GM19043 (cell line): ENCODE data around the gene ABL1.
"Not testable (repeated sequence)": the region's sequence is repeated elsewhere in the genome, so short reads cannot be mapped to it uniquely, and the experiment has no call there.

ENCODE experiments used
- ATAC-seq: cut with Tn5 transposase; IDR thresholded peaks from one replicate; pipeline ENCODE4 v1.9.1; 2021; ENCODE audit warnings: low read depth; ENCODE audit not compliant: unreplicated experiment

ABL1 gene

DNA sequence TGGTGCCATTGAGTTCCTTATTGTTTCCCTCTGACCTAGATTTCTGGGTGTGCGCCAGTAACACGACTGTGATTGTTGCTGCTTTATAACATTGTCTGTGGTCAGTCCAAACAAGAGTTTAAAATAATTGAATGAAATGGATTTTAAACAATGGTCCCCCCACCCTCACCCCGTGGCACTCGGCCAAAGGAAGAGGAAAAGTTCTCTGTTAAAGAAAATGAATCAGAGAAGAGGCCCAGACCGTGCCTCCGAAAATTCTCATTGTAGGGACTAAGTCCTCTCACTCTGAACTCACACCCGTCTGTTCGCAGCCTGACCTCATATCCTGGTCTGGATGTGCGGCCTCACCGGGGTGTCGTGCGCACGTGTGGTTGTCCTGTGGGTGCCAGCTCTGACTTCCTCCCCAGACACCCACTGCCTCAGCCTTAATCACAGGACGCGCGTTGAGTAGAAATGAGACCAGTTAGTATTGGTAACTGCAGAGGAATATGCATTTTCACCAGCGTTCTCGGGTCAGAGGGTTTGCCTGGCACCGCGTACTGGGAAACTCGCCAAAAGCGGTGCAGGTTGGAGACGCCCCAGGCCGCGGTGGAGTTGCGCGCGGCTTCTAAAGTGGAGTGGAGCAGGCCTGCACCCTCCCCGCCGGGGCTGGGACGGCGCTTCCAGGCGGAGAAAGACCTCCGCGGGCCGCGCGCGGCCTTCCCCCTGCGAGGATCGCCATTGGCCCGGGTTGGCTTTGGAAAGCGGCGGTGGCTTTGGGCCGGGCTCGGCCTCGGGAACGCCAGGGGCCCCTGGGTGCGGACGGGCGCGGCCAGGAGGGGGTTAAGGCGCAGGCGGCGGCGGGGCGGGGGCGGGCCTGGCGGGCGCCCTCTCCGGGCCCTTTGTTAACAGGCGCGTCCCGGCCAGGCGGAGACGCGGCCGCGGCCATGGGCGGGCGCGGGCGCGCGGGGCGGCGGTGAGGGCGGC lies at the start of gene ABL1:
Gene ABL1, plus strand, starts transcription at position 884 of the 966 bp plus-strand sequence. CDS start 193 bp downstream, outside the sequence.
- peak; percentile 56 for ATAC-seq

- ATAC-seq, result no peak
These were observed 49.0 kb upstream of the ABL1 start for GRCh38 chr9:130785940-130786508.

DNA sequence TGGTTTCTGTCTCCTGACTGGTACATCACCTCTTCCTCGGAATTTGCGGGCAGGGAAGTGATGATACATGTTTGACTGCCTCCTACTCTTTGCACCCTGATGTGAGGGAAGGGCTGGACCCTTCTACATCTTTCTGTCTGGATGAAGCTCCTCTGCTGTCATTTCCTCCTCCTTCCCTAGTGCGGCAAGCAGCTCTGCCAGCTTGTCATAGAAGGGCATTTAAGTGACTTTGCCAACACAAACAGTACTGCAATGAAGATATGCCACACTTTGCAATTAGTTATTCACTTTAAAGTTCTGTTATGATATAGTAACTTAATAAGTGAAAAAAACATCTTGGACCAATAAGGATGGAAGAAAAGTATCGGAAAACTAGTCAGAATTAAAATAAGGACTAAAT lies 48.5 kb upstream of the ABL1 start:
- ATAC-seq, result no peak

DNA sequence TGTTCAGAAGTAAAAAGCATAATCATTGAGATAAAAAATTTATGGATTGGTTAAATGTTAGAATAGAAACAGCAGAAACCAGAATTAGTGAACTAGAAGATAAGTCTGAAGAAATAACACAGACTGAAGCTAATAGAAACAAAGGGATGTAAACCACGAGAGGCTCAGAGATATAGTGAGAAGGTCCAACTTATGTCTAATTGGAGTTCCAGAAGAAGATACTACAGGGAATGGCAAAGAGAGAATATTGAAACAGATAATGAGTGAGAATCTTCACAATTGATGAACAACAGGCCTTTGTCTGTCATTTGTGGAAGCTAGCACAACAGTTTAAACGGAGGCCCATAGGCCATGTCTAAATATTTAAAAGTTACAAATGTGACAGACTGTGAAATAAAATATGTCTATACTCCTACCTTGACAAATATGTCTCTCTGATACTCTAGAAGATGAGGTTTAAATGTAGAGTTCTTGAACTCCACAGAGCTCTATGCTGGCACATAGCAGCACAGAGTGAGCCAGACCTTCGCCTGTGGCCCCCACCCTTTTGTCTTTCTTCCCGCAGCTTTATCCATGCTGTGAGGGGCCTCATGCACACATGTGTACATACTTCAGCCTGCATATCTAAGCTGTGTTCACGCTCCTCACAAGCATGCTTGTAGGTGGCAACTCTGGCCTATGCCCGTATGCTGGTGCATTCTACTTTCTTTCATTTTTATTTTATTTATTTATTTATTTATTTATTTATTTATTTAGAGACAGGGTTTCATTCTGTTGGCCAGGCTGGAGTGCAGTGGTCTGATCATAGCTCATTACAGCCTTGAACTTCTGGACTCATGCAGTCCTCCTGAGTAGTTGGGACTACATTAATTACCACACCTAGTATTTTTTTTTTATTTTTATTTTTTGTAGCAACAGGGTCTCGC lies 45.0 kb upstream of the ABL1 start:
- no peak for ATAC-seq

GRCh38 chr9:130791303-130791894 lies 43.7 kb upstream of the ABL1 start:
- ATAC-seq, result no peak

GRCh38 chr9:130793589-130793988 lies 41.5 kb upstream of the ABL1 start:
- no peak for ATAC-seq

DNA sequence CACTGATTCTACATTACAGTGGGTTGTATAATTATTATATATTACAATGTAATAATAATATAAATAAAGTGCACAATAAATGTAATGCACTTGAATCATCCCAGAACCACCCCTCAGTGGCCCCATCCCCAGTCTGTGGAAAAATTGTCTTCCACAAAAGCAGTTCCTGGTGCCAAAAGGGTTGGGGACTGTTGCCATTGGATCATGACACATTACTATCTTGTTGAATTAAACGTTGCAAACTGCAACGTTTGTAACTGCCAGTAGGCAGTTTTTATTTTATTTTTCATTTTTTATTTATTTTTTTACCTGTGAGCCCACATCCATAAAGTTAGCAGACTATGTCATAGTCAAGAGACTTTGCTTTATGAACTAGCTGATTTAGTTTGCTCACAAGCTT lies 41.0 kb upstream of the ABL1 start:
- ATAC-seq, result not testable (repeated sequence)

GRCh38 chr9:130794423-130794822 lies 40.6 kb upstream of the ABL1 start:
- not testable (repeated sequence) for ATAC-seq

DNA sequence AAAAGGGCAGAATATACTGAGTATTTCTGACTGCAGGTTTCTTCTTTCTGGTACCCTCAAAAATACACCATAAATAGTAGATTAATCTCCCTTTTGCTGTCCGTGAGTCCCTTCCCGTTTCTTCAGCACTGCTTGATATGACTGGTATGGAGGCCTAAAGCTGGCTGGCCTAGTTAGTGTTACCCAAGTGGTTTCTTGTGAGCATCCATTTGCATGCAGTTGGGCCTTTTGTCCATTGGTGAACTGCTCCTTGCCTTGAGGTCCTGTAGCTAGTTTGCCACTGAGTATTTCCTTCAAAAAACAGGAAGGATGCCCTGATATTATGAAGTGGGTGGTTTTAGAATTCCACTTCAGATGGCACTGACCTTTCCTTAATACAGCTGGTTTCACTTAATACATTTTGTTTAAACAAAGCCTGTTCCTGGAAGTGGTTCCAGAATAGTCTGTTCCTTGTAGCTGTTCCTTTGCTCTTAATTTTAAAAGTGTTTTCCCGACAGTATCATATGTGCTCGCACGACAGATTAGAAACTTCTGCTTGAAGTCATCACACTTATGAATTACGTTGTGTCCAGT lies 40.0 kb upstream of the ABL1 start:
- ATAC-seq, result no peak

DNA sequence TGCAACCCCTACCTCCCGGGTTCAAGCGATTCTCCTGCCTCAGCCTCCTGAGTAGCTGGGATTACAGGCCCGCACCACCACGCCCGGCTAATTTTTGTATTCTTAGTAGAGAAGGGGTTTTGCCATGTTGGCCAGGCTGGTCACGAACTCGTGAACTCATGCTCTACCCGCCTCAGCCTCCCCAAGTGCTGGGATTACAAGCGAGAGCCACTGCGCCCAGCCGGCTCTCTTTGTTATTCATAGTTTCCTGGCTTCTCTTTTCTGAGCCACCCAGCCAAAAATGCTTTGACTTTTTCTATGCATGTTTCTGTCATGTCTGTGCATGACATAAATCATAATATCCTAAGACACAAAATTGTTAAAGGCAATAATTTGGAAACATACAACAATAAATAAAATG lies 31.9 kb upstream of the ABL1 start:
- ATAC-seq, result not testable (repeated sequence)

- ATAC-seq, result no peak
These were observed 29.3 kb upstream of the ABL1 start for GRCh38 chr9:130805510-130806326.

DNA sequence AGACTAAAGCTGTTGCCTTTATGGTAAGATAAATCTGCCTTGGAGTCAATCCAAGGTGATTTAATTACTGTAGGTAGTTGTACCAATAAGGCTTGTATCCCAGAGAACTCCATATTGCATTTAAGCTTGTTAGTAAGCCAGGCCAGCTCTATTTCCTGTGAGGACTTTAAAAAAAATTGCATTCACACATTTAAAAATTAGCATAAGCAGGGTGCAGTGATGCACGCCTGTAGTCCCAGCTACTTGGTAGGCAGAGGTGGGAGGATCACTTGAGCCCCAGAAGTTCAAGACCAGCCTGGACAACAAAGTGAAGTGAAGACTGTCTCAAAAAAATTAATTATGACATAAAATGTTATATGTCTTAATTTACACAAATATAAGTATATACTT lies 28.7 kb upstream of the ABL1 start:
- no peak for ATAC-seq

- no peak for ATAC-seq
These were observed 24.4 kb upstream of the ABL1 start for GRCh38 chr9:130810609-130811136.

DNA sequence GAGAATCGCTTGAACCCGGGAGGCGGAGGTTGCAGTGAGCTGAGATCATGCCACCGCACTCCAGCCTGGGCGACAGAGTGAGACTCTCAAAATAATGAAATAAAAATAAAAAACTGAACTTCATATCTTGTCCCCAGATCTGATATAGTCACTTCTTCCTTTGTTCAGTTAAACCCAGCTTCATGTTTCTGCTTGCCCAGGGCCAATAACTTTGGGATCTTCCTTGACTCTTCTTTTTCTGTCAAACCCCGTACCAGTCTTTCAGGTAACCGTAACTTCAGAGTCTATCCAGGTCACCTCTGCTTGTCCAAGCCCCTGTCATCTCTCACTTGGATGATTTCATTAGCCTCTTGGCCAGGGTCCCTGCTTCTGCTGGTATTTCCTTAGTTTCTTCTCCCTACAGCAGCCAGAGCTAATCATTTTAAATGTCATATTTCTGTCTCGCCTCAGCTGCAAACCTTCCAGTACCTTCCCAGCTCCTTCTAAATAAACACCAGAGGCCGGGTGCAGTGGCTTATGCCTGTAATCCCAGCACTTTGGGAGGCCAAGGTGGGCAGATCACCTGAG lies 19.7 kb upstream of the ABL1 start:
- ATAC-seq, result no peak

DNA sequence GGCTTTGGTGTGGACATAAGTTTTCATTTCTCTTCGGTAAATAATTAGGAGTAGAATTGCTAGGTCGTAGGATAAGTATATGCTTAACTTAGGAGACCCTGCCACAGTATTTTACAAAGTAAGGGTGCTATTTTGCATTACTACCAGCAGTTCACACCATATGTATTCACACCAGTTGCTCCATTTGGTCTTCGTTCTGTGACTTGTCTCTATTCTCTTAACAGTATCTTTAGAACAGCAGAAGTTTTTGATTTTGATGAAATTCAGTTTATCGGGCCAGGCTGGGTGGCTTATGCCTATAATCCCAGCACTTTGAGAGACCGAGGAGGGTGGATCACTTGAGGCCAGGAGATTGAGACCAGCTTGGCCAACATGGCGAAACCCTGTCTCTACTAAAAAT lies 17.1 kb upstream of the ABL1 start:
- ATAC-seq, result no peak

DNA sequence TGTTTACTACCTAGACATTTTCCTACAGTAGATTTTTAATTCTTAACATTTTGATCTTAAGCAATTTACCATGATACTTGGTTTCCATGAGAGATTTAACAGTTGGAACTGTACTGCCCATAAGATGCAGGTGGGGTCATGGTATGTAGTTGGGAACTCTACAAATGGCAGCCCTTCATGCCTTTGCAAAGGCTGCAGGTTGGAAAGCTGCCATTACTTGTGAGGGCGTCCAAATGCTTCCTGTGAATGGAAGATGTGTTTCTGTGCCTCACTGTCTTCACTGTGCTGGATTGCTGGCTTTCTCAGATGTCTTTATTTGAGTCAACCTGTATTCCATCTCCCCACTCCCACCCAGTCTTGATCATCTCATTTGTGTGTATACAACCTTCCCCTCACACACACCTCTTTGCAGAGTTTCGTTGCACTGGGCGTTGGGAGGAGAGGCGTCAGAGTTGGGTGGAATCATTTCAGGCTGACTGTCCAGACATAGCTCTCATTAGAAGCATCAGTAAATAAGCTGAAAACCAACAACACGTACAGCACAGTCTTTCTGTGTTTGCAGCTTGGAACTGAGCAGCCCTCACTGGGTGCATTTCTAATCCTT lies 14.8 kb upstream of the ABL1 start:
- ATAC-seq, result no peak

- ATAC-seq, result no peak
These were observed 11.6 kb upstream of the ABL1 start for GRCh38 chr9:130823435-130823834.

GRCh38 chr9:130824079-130824478 lies 11.0 kb upstream of the ABL1 start:
- ATAC-seq, result no peak
